Nephron (organoid): ENCODE measurements around the gene SYTL1.

ENCODE experiments used
- H3K27ac Mint-ChIP-seq, 3 experiments: 2 replicates each; pipeline ENCODE4 v1.8.0; 2020; ENCODE audit warnings: mixed read lengths in 3 of 3, mild to moderate bottlenecking in 2 of 3, moderate library complexity in 1 of 3
- H3K27me3 Mint-ChIP-seq: 2 replicates; pipeline ENCODE4 v1.8.0; 2021; ENCODE audit warnings: low read depth, mild to moderate bottlenecking, moderate library complexity, mixed read lengths
- H3K36me3 Mint-ChIP-seq: 2 replicates; pipeline ENCODE4 v1.8.0; 2020; ENCODE audit warnings: low read depth, mixed read lengths
- H3K4me1 Mint-ChIP-seq: 2 replicates; pipeline ENCODE4 v1.8.0; 2020; ENCODE audit warnings: mixed read lengths
- H3K4me3 Mint-ChIP-seq, 3 experiments: 2 replicates each; pipeline ENCODE4 v1.8.0; 2020; ENCODE audit warnings: mild to moderate bottlenecking in 3 of 3, mixed read lengths in 3 of 3, moderate library complexity in 2 of 3
- H3K9me3 Mint-ChIP-seq: 2 replicates; pipeline ENCODE4 v1.8.0; 2020; ENCODE audit warnings: mixed read lengths
- CTCF ChIP-seq, 3 experiments: fragments of 200-600 bp; sonication (generic); IDR thresholded peaks; one replicate each; pipeline ENCODE4 v1.5.0; 2021; ENCODE audit warnings: antibody characterized with exemption in 3 of 3; ENCODE audit not compliant: unreplicated experiment in 3 of 3

Gene SYTL1

GRCh38 chr1:27364696-27365371 is 23.0 kb downstream of the SYTL1 start:
- Mint-ChIP-seq H3K9me3 (no peaks in the 10 kb centered on the region), H3K27ac (peak overlapping the region; percentile 87 to 92 (median 88)), H3K27me3 (peaks cover 17% of the 10 kb centered on the region), H3K36me3 (no peaks in the 10 kb centered on the region), H3K4me1 (peaks cover 27% of the 10 kb centered on the region), H3K4me3 (peak overlapping the region; percentile 88 to 93 (median 91))
- no peak for TF ChIP-seq CTCF (IDR thresholded peaks at IDR 0.05; ENCODE audit: unreplicated experiment in 3 of 3)

- TF ChIP-seq CTCF (IDR thresholded peaks at IDR 0.05; ENCODE audit: unreplicated experiment in 3 of 3), result no peak
- Mint-ChIP-seq H3K4me3 (peak overlapping the region; percentile 88 to 93 (median 91)), H3K27me3 (peaks cover 11% of the 10 kb centered on the region), H3K4me1 (peaks cover 23% of the 10 kb centered on the region), H3K36me3 (no peaks in the 10 kb centered on the region), H3K9me3 (no peaks in the 10 kb centered on the region), H3K27ac (peak overlapping the region; percentile 87 to 92 (median 88))
These were observed 23.7 kb downstream of the SYTL1 start for GRCh38 chr1:27365372-27366112.

GRCh38 chr1:27366113-27366410 is 24.2 kb downstream of the SYTL1 start:
- Mint-ChIP-seq H3K27ac (peak overlapping the region; percentile 87 to 92 (median 88)), H3K9me3 (no peaks in the 10 kb centered on the region), H3K36me3 (no peaks in the 10 kb centered on the region), H3K4me3 (peak overlapping the region; percentile 88 to 93 (median 91)), H3K27me3 (peaks cover 7% of the 10 kb centered on the region), H3K4me1 (peaks cover 23% of the 10 kb centered on the region)
- no peak for TF ChIP-seq CTCF (IDR thresholded peaks at IDR 0.05; ENCODE audit: unreplicated experiment in 3 of 3)

GRCh38 chr1:27366411-27367159 is 24.8 kb downstream of the SYTL1 start, which contains the start of gene MAP3K6:
Gene MAP3K6 (minus strand): TSS chr1:27366961. CDS start chr1:27366597, 364 bp downstream.
- H3K27ac Mint-ChIP-seq, result peak within 1 kb of the TSS; percentile 87 to 92 (median 88)
- H3K36me3 Mint-ChIP-seq, result no peaks in the 10 kb centered on the region
- peak within 1 kb of the TSS; percentile 88 to 93 (median 91) for H3K4me3 Mint-ChIP-seq
- TF ChIP-seq CTCF (IDR thresholded peaks at IDR 0.05; ENCODE audit: unreplicated experiment in 3 of 3), result peak in 2 of 3 experiments; percentile 14 to 22
- H3K4me1 Mint-ChIP-seq, result peaks cover 23% of the 10 kb centered on the region
- no peaks in the 10 kb centered on the region for H3K9me3 Mint-ChIP-seq
- H3K27me3 Mint-ChIP-seq, result peaks cover 4% of the 10 kb centered on the region

GRCh38 chr1:27367160-27367650 is 25.4 kb downstream of the SYTL1 start:
- H3K4me3 Mint-ChIP-seq, result peak overlapping the region; percentile 83 to 86 (median 85)
- TF ChIP-seq CTCF (IDR thresholded peaks at IDR 0.05; ENCODE audit: unreplicated experiment in 3 of 3), result no peak
- peaks cover 23% of the 10 kb centered on the region for H3K4me1 Mint-ChIP-seq
- H3K9me3 Mint-ChIP-seq, result no peaks in the 10 kb centered on the region
- peak overlapping the region; percentile 70 to 85 (median 83) for H3K27ac Mint-ChIP-seq
- H3K27me3 Mint-ChIP-seq, result peaks cover 4% of the 10 kb centered on the region
- no peaks in the 10 kb centered on the region for H3K36me3 Mint-ChIP-seq
